Astrocyte (in vitro differentiated cells and primary cell): ENCODE results near the gene PKD2. TPM values are rescaled to one million over a fixed set of nuclear protein-coding genes. Genes with fewer than 3 reads are reported as not detected.

ENCODE experiments used
- DNase-seq: peaks from one replicate; pipeline ENCODE4 v3.0.0-alpha.2; 2010; ENCODE audit warnings: low read depth
- FAIRE-seq: peaks from 2 replicates; lab custom pipeline; 2011; peaks lifted over from hg19 to GRCh38; lab: Jason Lieb, UNC
- H2AFZ ChIP-seq: 2 replicates; pipeline ENCODE4 v1.6.0; 2012; ENCODE audit warnings: low read depth, low read length, inconsistent platforms
- H3K27ac ChIP-seq: 2 replicates; pipeline ENCODE4 v1.5.1; 2011; ENCODE audit warnings: low read depth, low read length, inconsistent platforms
- H3K27me3 ChIP-seq: 2 replicates; pipeline ENCODE4 v1.6.0; 2011; ENCODE audit warnings: low read length, inconsistent platforms; ENCODE audit not compliant: insufficient read depth
- H3K36me3 ChIP-seq: 2 replicates; pipeline ENCODE4 v1.5.1; 2011; ENCODE audit warnings: low read length, inconsistent platforms; ENCODE audit not compliant: insufficient read depth
- H3K4me1 ChIP-seq: 2 replicates; pipeline ENCODE4 v1.5.1; 2011; ENCODE audit warnings: low read length, inconsistent platforms; ENCODE audit not compliant: insufficient read depth
- H3K4me2 ChIP-seq: 2 replicates; pipeline ENCODE4 v1.6.0; 2012; ENCODE audit warnings: low read length, inconsistent platforms
- H3K4me3 ChIP-seq: 2 replicates; pipeline ENCODE4 v1.5.1; 2011; ENCODE audit warnings: low read depth, mild to moderate bottlenecking, low read length, inconsistent platforms; ENCODE audit not compliant: insufficient read depth
- H3K79me2 ChIP-seq: 2 replicates; pipeline ENCODE4 v1.6.0; 2012; ENCODE audit warnings: mild to moderate bottlenecking, low read length, inconsistent platforms; ENCODE audit not compliant: insufficient read depth
- H3K9ac ChIP-seq: 2 replicates; pipeline ENCODE4 v1.6.0; 2012; ENCODE audit warnings: mild to moderate bottlenecking, low read length, inconsistent platforms
- H3K9me3 ChIP-seq: 2 replicates; pipeline ENCODE4 v1.5.1; 2012; ENCODE audit warnings: low read depth, mild to moderate bottlenecking, low read length, inconsistent platforms; ENCODE audit not compliant: insufficient read depth
- H4K20me1 ChIP-seq: 2 replicates; pipeline ENCODE4 v1.6.0; 2012; ENCODE audit warnings: low read length, inconsistent platforms; ENCODE audit not compliant: insufficient read depth
- H3K27ac Mint-ChIP-seq: one replicate; pipeline ENCODE4 v1.8.0; 2021; ENCODE audit warnings: mild to moderate bottlenecking, mixed read lengths; ENCODE audit not compliant: unreplicated experiment
- H3K27me3 Mint-ChIP-seq: one replicate; pipeline ENCODE4 v1.8.0; 2021; ENCODE audit warnings: low read depth, mixed read lengths; ENCODE audit not compliant: unreplicated experiment
- H3K36me3 Mint-ChIP-seq: one replicate; pipeline ENCODE4 v1.8.0; 2021; ENCODE audit warnings: low read depth, mixed read lengths; ENCODE audit not compliant: unreplicated experiment
- H3K4me1 Mint-ChIP-seq: one replicate; pipeline ENCODE4 v1.8.0; 2021; ENCODE audit warnings: low read depth, mixed read lengths; ENCODE audit not compliant: unreplicated experiment
- H3K4me3 Mint-ChIP-seq: one replicate; pipeline ENCODE4 v1.8.0; 2021; ENCODE audit warnings: mild to moderate bottlenecking, moderate library complexity, mixed read lengths; ENCODE audit not compliant: unreplicated experiment
- H3K9me3 Mint-ChIP-seq: one replicate; pipeline ENCODE4 v1.8.0; 2021; ENCODE audit warnings: mild to moderate bottlenecking, mixed read lengths; ENCODE audit not compliant: unreplicated experiment
- CTCF ChIP-seq: IDR thresholded peaks from 2 replicates; pipeline ENCODE4 v1.5.1; 2011; ENCODE audit warnings: low read depth, mild to moderate bottlenecking, inconsistent platforms, low read length, moderate library complexity; ENCODE audit not compliant: insufficient read depth
- EZH2 ChIP-seq: IDR thresholded peaks from 2 replicates; pipeline ENCODE4 v1.6.1; 2012; ENCODE audit warnings: mild to moderate bottlenecking, low read length, inconsistent platforms; ENCODE audit not compliant: insufficient read depth
- total RNA-seq: library from RNA; stranded (reverse); gene quantifications from 2 replicates; pipeline ENCODE4 v1.2.1, GENCODE V29; 2021

The PKD2 gene
- total RNA-seq, 1 donor from 2014 or later = 19.7 TPM

GRCh38 chr4:88101165-88101564, 93.7 kb downstream of the PKD2 start:
- Histone ChIP-seq H3K79me2 (no peaks in the 10 kb centered on the region), H3K27me3 (no peaks in the 10 kb centered on the region), H3K9me3 (no peaks in the 10 kb centered on the region), H3K4me2 (no peak overlapping the region), H3K36me3 (no peaks in the 10 kb centered on the region), H4K20me1 (no peaks in the 10 kb centered on the region), H3K4me3 (no peak overlapping the region), H2AFZ (no peak overlapping the region), H3K27ac (no peak overlapping the region), H3K9ac (no peak overlapping the region), H3K4me1 (peaks cover 8% of the 10 kb centered on the region)
- Mint-ChIP-seq H3K9me3 (peaks cover 1% of the 10 kb centered on the region), H3K4me3 (no peak overlapping the region), H3K27me3 (peaks cover 2% of the 10 kb centered on the region), H3K4me1 (peaks cover 3% of the 10 kb centered on the region), H3K27ac (no peak overlapping the region), H3K36me3 (no peaks in the 10 kb centered on the region)
- no peak for DNase-seq
- TF ChIP-seq CTCF (no peak), EZH2 (no peak)
- no peak for FAIRE-seq

- H3K27ac ChIP-seq = no peak overlapping the region
- FAIRE-seq (no peak), DNase-seq (no peak)
Observed at GRCh38 chr4:88102026-88102425, 94.6 kb downstream of the PKD2 start.

More at GRCh38 chr4:88102026-88102425, 94.6 kb downstream of the PKD2 start:
- no peak overlapping the region for H3K9ac ChIP-seq
- H3K4me3 ChIP-seq = no peak overlapping the region
- no peaks in the 10 kb centered on the region for H3K79me2 ChIP-seq
- H3K36me3 ChIP-seq = no peaks in the 10 kb centered on the region
- peaks cover 1% of the 10 kb centered on the region for H3K9me3 Mint-ChIP-seq
- H2AFZ ChIP-seq = no peak overlapping the region
- no peaks in the 10 kb centered on the region for H4K20me1 ChIP-seq
- no peaks in the 10 kb centered on the region for H3K36me3 Mint-ChIP-seq
- no peak overlapping the region for H3K4me2 ChIP-seq
- peaks cover 2% of the 10 kb centered on the region for H3K27me3 Mint-ChIP-seq
- peaks cover 9% of the 10 kb centered on the region for H3K4me1 ChIP-seq
- H3K4me1 Mint-ChIP-seq = peaks cover 3% of the 10 kb centered on the region
- H3K9me3 ChIP-seq = no peaks in the 10 kb centered on the region
- no peak overlapping the region for H3K27ac Mint-ChIP-seq
- H3K27me3 ChIP-seq = no peaks in the 10 kb centered on the region
- TF ChIP-seq EZH2 (no peak), CTCF (no peak)
- no peak overlapping the region for H3K4me3 Mint-ChIP-seq
